IMR-90 (cell line): ENCODE data around the gene NLGN2. TPM values are rescaled to one million over a fixed set of nuclear protein-coding genes. Genes with fewer than 3 reads are reported as not detected.
A peak's percentile ranks its signal among the peaks of the same experiment; 100 is the strongest.

Experiments
- ATAC-seq: fragments of 200-7000 bp; cut with Tn5 transposase; 2 replicates; pipeline ENCODE4 v1.9.1; 2020; ENCODE audit warnings: low read depth, mild to moderate bottlenecking, moderate library complexity
- BruUV-seq: library from RNA; stranded (reverse); fragments of 400-500 nt; replicated peaks from 2 replicates; lab custom pipeline; 2021; lab: Mats Ljungman, UMichigan
- CTCF ChIA-PET: fragments of 300-600 bp; formaldehyde crosslinking; extraction: SDS; loops from one replicate; lab custom pipeline; 2021; ENCODE audit warnings: antibody characterized with exemption; lab: Yijun Ruan, JAX
- POLR2A ChIA-PET: fragments of 300-600 bp; sonication (Branson Sonifier 250); formaldehyde crosslinking; loops from one replicate; lab custom pipeline; 2022; ENCODE audit warnings: antibody characterized with exemption; ENCODE audit not compliant: unreplicated experiment; lab: Charles Lee
- DNase-seq: peaks from one replicate; pipeline ENCODE4 v3.0.0; 2013
- H2AFZ ChIP-seq: replicated peaks from 2 replicates; pipeline ENCODE3; 2013; ENCODE audit warnings: low read length, mild to moderate bottlenecking; ENCODE audit not compliant: poor library complexity
- H2AK5ac ChIP-seq: 2 replicates; pipeline ENCODE4 v1.6.1; 2013; ENCODE audit warnings: low read depth, low read length, inconsistent platforms
- H2AK9ac ChIP-seq: replicated peaks from 2 replicates; pipeline ENCODE3; 2013; ENCODE audit warnings: mild to moderate bottlenecking, low read depth, low read length, moderate library complexity; ENCODE audit not compliant: poor library complexity
- H2BK120ac ChIP-seq: 2 replicates; pipeline ENCODE4 v1.6.1; 2013; ENCODE audit warnings: low read depth, low read length, inconsistent platforms
- H2BK15ac ChIP-seq: 3 replicates; pipeline ENCODE4 v1.6.1; 2013; ENCODE audit warnings: low read depth, low read length, inconsistent platforms
- H2BK20ac ChIP-seq: 2 replicates; pipeline ENCODE4 v1.6.1; 2013; ENCODE audit warnings: low read depth, mild to moderate bottlenecking, inconsistent platforms, low read length, moderate library complexity
- H2BK5ac ChIP-seq: 2 replicates; pipeline ENCODE4 v1.6.1; 2013; ENCODE audit warnings: mild to moderate bottlenecking, low read depth, low read length, inconsistent platforms; ENCODE audit not compliant: poor library complexity, severe bottlenecking
- H3K14ac ChIP-seq: replicated peaks from 2 replicates; pipeline ENCODE4 v1.6.1; 2013; ENCODE audit warnings: low read depth, low read length, inconsistent platforms
- H3K18ac ChIP-seq: 2 replicates; pipeline ENCODE4 v1.6.1; 2013; ENCODE audit warnings: low read depth, low read length, control low read depth
- H3K23ac ChIP-seq: 2 replicates; pipeline ENCODE4 v1.6.1; 2013; ENCODE audit warnings: low read depth, low read length, inconsistent platforms
- H3K27ac ChIP-seq: 2 replicates; pipeline ENCODE4 v1.5.1; 2013; ENCODE audit warnings: mild to moderate bottlenecking, control low read depth, low read length; ENCODE audit not compliant: insufficient read depth
- H3K27me3 ChIP-seq: 2 replicates; pipeline ENCODE4 v1.6.1; 2013; ENCODE audit warnings: low read length; ENCODE audit not compliant: control insufficient read depth, insufficient read depth
- H3K36me3 ChIP-seq: 2 replicates; pipeline ENCODE4 v1.6.1; 2013; ENCODE audit warnings: low read length, mixed read lengths; ENCODE audit not compliant: control insufficient read depth, insufficient read depth
- H3K4ac ChIP-seq: 2 replicates; pipeline ENCODE4 v1.6.1; 2013; ENCODE audit warnings: low read depth, low read length, inconsistent platforms
- H3K4me1 ChIP-seq: 2 replicates; pipeline ENCODE4 v1.6.1; 2013; ENCODE audit warnings: low read length, mixed read lengths; ENCODE audit not compliant: control insufficient read depth, insufficient read depth
- H3K4me2 ChIP-seq: 2 replicates; pipeline ENCODE4 v1.6.1; 2013; ENCODE audit warnings: low read depth, mild to moderate bottlenecking, control low read depth, low read length, moderate library complexity
- H3K4me3 ChIP-seq: 2 replicates; pipeline ENCODE4 v1.5.1; 2013; ENCODE audit warnings: low read depth, mild to moderate bottlenecking, control low read depth, low read length, moderate library complexity; ENCODE audit not compliant: insufficient read depth
- H3K56ac ChIP-seq: 2 replicates; pipeline ENCODE4 v1.6.1; 2013; ENCODE audit warnings: low read length, inconsistent platforms; ENCODE audit not compliant: insufficient read depth; ENCODE audit errors: extremely low read depth
- H3K79me1 ChIP-seq, 2 experiments: 2 replicates each; pipeline ENCODE4 v1.6.1; 2013; ENCODE audit warnings: low read length in 2 of 2, inconsistent platforms in 1 of 2, low read depth in 1 of 2
- H3K9ac ChIP-seq: 2 replicates; pipeline ENCODE4 v1.6.1; 2013; ENCODE audit warnings: low read depth, low read length, control low read depth
- H3K9me1 ChIP-seq: 2 replicates; pipeline ENCODE4 v1.6.1; 2013; ENCODE audit warnings: low read length, inconsistent platforms; ENCODE audit not compliant: insufficient read depth
- H3K9me3 ChIP-seq: 2 replicates; pipeline ENCODE4 v1.6.1; 2013; ENCODE audit warnings: low read length; ENCODE audit not compliant: control insufficient read depth, insufficient read depth
- H4K20me1 ChIP-seq: 2 replicates; pipeline ENCODE4 v1.6.1; 2013; ENCODE audit warnings: low read length, inconsistent platforms; ENCODE audit not compliant: insufficient read depth
- H4K5ac ChIP-seq: 2 replicates; pipeline ENCODE4 v1.6.1; 2013; ENCODE audit warnings: mild to moderate bottlenecking, low read depth, low read length, control low read depth
- H4K8ac ChIP-seq, 2 experiments: 2 replicates each; pipeline ENCODE4 v1.6.1; 2013; ENCODE audit warnings: low read depth in 2 of 2, low read length in 2 of 2, control low read depth in 1 of 2, inconsistent platforms in 1 of 2
- H4K91ac ChIP-seq: 2 replicates; pipeline ENCODE4 v1.6.1; 2013; ENCODE audit warnings: low read depth, low read length, inconsistent platforms; ENCODE audit not compliant: insufficient read depth
- BHLHE40 ChIP-seq: fragments of 150-350 bp; IDR thresholded peaks from 2 replicates; pipeline ENCODE4 v1.6.1; 2016; ENCODE audit warnings: mild to moderate bottlenecking, low read depth, low read length
- ELK1 ChIP-seq: fragments of 150-350 bp; IDR thresholded peaks from 2 replicates; pipeline ENCODE4 v1.6.1; 2016; ENCODE audit warnings: low read depth, mild to moderate bottlenecking, low read length, moderate library complexity, borderline replicate concordance
- FOS ChIP-seq: fragments of 150-350 bp; IDR thresholded peaks from 2 replicates; pipeline ENCODE4 v1.6.1; 2016; ENCODE audit warnings: low read depth, low read length
- MAFK ChIP-seq: IDR thresholded peaks from 2 replicates; pipeline ENCODE4 v1.6.1; 2012; ENCODE audit warnings: low read depth, low read length, improper control_type of control experiment
- MAZ ChIP-seq: IDR thresholded peaks from 2 replicates; pipeline ENCODE4 v1.6.1; 2012; ENCODE audit warnings: low read depth, mild to moderate bottlenecking, low read length, improper control_type of control experiment, moderate library complexity, borderline replicate concordance
- MXI1 ChIP-seq: IDR thresholded peaks from 2 replicates; pipeline ENCODE4 v1.6.1; 2012; ENCODE audit warnings: low read depth, mild to moderate bottlenecking, low read length, moderate library complexity, borderline replicate concordance
- NFE2L2 ChIP-seq: fragments of 150-350 bp; IDR thresholded peaks from 2 replicates; pipeline ENCODE4 v1.6.1; 2016; ENCODE audit warnings: low read depth, mild to moderate bottlenecking, low read length
- POLR2A ChIP-seq: IDR thresholded peaks from 2 replicates; pipeline ENCODE4 v1.6.1; 2012; ENCODE audit warnings: mild to moderate bottlenecking, low read depth, low read length
- RAD21 ChIP-seq: IDR thresholded peaks from 2 replicates; pipeline ENCODE4 v1.6.1; 2012; ENCODE audit warnings: low read length, improper control_type of control experiment
- RCOR1 ChIP-seq: IDR thresholded peaks from 2 replicates; pipeline ENCODE4 v1.6.1; 2012; ENCODE audit warnings: mild to moderate bottlenecking, low read length, improper control_type of control experiment; ENCODE audit not compliant: insufficient replicate concordance
- RFX5 ChIP-seq: IDR thresholded peaks from 2 replicates; pipeline ENCODE4 v1.8.0; 2012; ENCODE audit warnings: low read depth, mild to moderate bottlenecking, low read length, moderate library complexity
- USF2 ChIP-seq: fragments of 150-350 bp; IDR thresholded peaks from 2 replicates; pipeline ENCODE4 v1.6.1; 2017; ENCODE audit warnings: mild to moderate bottlenecking, antibody characterized with exemption, low read length, low read depth
- WGBS, 2 experiments: methylation state at CpG; one replicate each; pipeline versions ENCODE4 v1.1.5 to v1.1.7; 2013; ENCODE audit warnings: missing lambda C conversion rate in 2 of 2; ENCODE audit not compliant: insufficient read length in 1 of 2; ENCODE audit errors: extremely low coverage in 2 of 2; 5-methylcytosine and 5-hydroxymethylcytosine counted together
- dilution Hi-C: fragments of 300-500 bp; cut with HindIII; formaldehyde crosslinking; loops from one replicate; pipeline ENCODE4 v1.14.3; 2018; ENCODE audit warnings: low sequenced_read_pairs; ENCODE audit not compliant: unreplicated experiment
- in situ Hi-C: fragments of 300-500 bp; cut with MboI; formaldehyde crosslinking; loops from 3 replicates; pipeline ENCODE4 v1.14.3; 2019; ENCODE audit warnings: low sequenced_read_pairs, inconsistent platforms, mixed read lengths
- intact Hi-C: fragments of 100-400 bp; cut with micrococcal nuclease; formaldehyde crosslinking; loops from 2 replicates; pipeline ENCODE4 v1.10.0; 2022
- polyA plus RNA-seq, 3 experiments: library from polyadenylated mRNA; depleted of rRNA; stranded (reverse); fragments of >200 nt; gene quantifications; 2 replicates each; pipeline ENCODE4 v1.2.3, GENCODE V29; 2012; ENCODE audit warnings: low replicate concordance in 1 of 3
- total RNA-seq: library from RNA; depleted of rRNA; stranded (reverse); fragments of >200 nt; gene quantifications from 2 replicates; pipeline ENCODE4 v1.2.3, GENCODE V29; 2012
- TF ChIP-seq, protein P1 (sequence below): conservative IDR thresholded peaks from 2 replicates; pipeline ENCODE4 v1.5.1; 2012; ENCODE audit warnings: mild to moderate bottlenecking, low read depth, low read length, improper control_type of control experiment

Gene NLGN2
- total and polyA plus RNA-seq, 2 of the 4 experiments (the other 2 are of a cell fraction), result 1.8 to 38.1 TPM

DNA sequence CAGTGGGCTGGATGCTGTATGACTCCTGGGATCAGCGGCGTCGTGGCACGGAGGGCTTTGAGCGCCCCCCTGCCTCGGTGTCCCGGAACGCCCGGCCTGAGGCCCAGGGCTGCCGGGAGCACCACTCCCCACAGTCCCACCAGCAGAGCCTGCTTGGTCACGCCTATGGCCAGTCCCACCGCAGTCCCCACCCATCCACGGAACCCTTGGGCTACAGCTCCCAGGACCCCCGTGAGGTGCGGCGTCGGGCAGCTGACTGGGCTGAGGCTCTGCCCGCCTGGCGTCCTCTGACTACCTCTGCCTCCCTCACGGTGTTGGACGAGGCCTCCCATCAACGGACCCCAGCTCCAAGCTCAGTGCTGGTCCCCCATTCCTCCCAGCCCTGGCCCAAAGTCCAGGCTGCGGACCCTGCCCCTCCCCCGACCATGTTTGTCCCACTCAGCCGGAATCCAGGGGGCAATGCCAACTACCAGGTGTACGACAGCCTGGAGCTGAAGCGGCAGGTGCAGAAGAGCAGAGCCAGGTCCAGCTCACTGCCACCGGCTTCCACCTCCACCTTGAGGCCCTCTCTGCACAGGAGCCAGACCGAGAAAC lies 19.3 kb downstream of the NLGN2 start:
- H2AK9ac ChIP-seq, result peak overlapping the region; percentile 72
- DNase-seq, result no peak
- no peak overlapping the region for H4K91ac ChIP-seq
- CTCF ChIA-PET, result interaction anchor here (1.1 kb wide), 1 partner anchor 9 kb away, joined by 3 read pairs; no protein-coding TSS in a partner anchor
- no peak overlapping the region for H2AFZ ChIP-seq
- H3K9ac ChIP-seq, result no peak overlapping the region
- POLR2A ChIA-PET, result no interaction called here
- 93% methylated on average over 17 of the region's 29 CpGs; no CpG with 5 or more reads in 1 of the 2 experiments for WGBS, 2 experiments
- 0 out of 2 replicates have a peak, but pooled peaks cover 3% of the 10 kb centered on the region for H3K9me1 ChIP-seq
- H3K18ac ChIP-seq, result no peak overlapping the region
- H2BK15ac ChIP-seq, result no peak overlapping the region
- no peak overlapping the region for H3K56ac ChIP-seq
- H3K4me3 ChIP-seq, result no peak overlapping the region
- no peak overlapping the region for H2BK5ac ChIP-seq
- no peaks in the 10 kb centered on the region for H3K4me1 ChIP-seq
- H3K9me3 ChIP-seq, result no peaks in the 10 kb centered on the region
- in situ Hi-C loops (no loop called here), dilution Hi-C loops (no loop called here), intact Hi-C loops (no loop called here)
- no peaks in the 10 kb centered on the region for H3K36me3 ChIP-seq
- H3K27ac ChIP-seq, result no peak overlapping the region
- no peak overlapping the region for H3K4me2 ChIP-seq
- no peak overlapping the region for H2AK5ac ChIP-seq
- H3K79me1 ChIP-seq, result no peaks in the 10 kb centered on the region
- no peak overlapping the region for H3K23ac ChIP-seq
- BruUV-seq, result no TSS peak
- TF ChIP-seq NFE2L2 (no peak), MAZ (no peak), BHLHE40 (no peak), MAFK (no peak), POLR2A (no peak), USF2 (no peak), FOS (no peak), RFX5 (no peak), MXI1 (no peak), ELK1 (no peak), RAD21 (no peak), RCOR1 (no peak)
- TF ChIP-seq, protein P1, sequence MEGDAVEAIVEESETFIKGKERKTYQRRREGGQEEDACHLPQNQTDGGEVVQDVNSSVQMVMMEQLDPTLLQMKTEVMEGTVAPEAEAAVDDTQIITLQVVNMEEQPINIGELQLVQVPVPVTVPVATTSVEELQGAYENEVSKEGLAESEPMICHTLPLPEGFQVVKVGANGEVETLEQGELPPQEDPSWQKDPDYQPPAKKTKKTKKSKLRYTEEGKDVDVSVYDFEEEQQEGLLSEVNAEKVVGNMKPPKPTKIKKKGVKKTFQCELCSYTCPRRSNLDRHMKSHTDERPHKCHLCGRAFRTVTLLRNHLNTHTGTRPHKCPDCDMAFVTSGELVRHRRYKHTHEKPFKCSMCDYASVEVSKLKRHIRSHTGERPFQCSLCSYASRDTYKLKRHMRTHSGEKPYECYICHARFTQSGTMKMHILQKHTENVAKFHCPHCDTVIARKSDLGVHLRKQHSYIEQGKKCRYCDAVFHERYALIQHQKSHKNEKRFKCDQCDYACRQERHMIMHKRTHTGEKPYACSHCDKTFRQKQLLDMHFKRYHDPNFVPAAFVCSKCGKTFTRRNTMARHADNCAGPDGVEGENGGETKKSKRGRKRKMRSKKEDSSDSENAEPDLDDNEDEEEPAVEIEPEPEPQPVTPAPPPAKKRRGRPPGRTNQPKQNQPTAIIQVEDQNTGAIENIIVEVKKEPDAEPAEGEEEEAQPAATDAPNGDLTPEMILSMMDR, result no peak
- H3K4ac ChIP-seq, result no peak overlapping the region
- H4K8ac ChIP-seq, result no peak overlapping the region
- H3K14ac ChIP-seq, result no peak overlapping the region
- no peak overlapping the region for H2BK20ac ChIP-seq
- H2BK120ac ChIP-seq, result no peak overlapping the region
- peaks cover 2% of the 10 kb centered on the region; the same call in 1 of the 2 replicates for H3K27me3 ChIP-seq
- H4K5ac ChIP-seq, result no peak overlapping the region
- ATAC-seq, result no peak
- no peaks in the 10 kb centered on the region for H4K20me1 ChIP-seq
